GM12873 (cell line): Measurements from ENCODE around the gene PDE6B.

Experiments
- CTCF ChIP-seq: IDR thresholded peaks from 2 replicates; pipeline ENCODE4 v1.5.1; 2012; ENCODE audit warnings: low read depth, mild to moderate bottlenecking, moderate library complexity, low read length, control low read depth; ENCODE audit not compliant: insufficient read depth; ENCODE audit errors: missing control alignments

The PDE6B gene

GRCh38 chr4:688854-689681 is 63.7 kb downstream of the PDE6B start, which contains the start of gene SLC49A3:
Gene SLC49A3, minus strand, starts transcription at chr4:689151. Its CDS starts 24 bp downstream, at chr4:689127.
- no peak for TF ChIP-seq CTCF

- TF ChIP-seq CTCF = no peak
Measured at GRCh38 chr4:689723-690122, 64.3 kb downstream of the PDE6B start.

- no peak for TF ChIP-seq CTCF
Measured at GRCh38 chr4:692771-693554, 67.6 kb downstream of the PDE6B start.

- no peak for TF ChIP-seq CTCF
Measured at GRCh38 chr4:699816-700580, 74.6 kb downstream of the PDE6B start.

- no peak for TF ChIP-seq CTCF
Measured at GRCh38 chr4:700587-701264, 75.4 kb downstream of the PDE6B start.

GRCh38 chr4:702618-703048 is 77.3 kb downstream of the PDE6B start:
- no peak for TF ChIP-seq CTCF
